GM23338 (cell line): ENCODE data around the gene OR51S1. TPM values are rescaled to one million over a fixed set of nuclear protein-coding genes. Genes with fewer than 3 reads are reported as not detected.

Experiments used
- ATAC-seq: fragments of 200-7000 bp; cut with Tn5 transposase; 3 replicates; pipeline ENCODE4 v1.9.1; 2020
- DNase-seq: peaks from one replicate; pipeline ENCODE4 v3.0.0-alpha.2; 2015; ENCODE audit warnings: low spot score
- H2AFZ ChIP-seq: fragments of 200-600 bp; sonication (generic); 2 replicates; pipeline ENCODE4 v1.8.0; 2016; ENCODE audit warnings: antibody characterized with exemption, mild to moderate bottlenecking, moderate library complexity
- H3F3A ChIP-seq: fragments of 200-600 bp; sonication (generic); replicated peaks from 2 replicates; pipeline ENCODE4 v1.8.0; 2017; ENCODE audit warnings: antibody characterized with exemption, mixed run types, low read depth
- H3K27ac ChIP-seq: fragments of 200-600 bp; sonication (generic); 2 replicates; pipeline ENCODE4 v1.6.1; 2016; ENCODE audit warnings: low read depth
- H3K27me3 ChIP-seq: fragments of 200-600 bp; sonication (generic); 2 replicates; pipeline ENCODE4 v1.8.0; 2016; ENCODE audit warnings: mild to moderate bottlenecking, mixed run types, moderate library complexity; ENCODE audit not compliant: insufficient read depth
- H3K36me3 ChIP-seq: fragments of 200-600 bp; sonication (generic); 2 replicates; pipeline ENCODE4 v1.8.0; 2016; ENCODE audit warnings: mild to moderate bottlenecking; ENCODE audit not compliant: insufficient read depth
- H3K4me1 ChIP-seq: fragments of 200-600 bp; sonication (generic); 2 replicates; pipeline ENCODE4 v1.8.0; 2016; ENCODE audit warnings: mild to moderate bottlenecking, moderate library complexity; ENCODE audit not compliant: insufficient read depth
- H3K4me2 ChIP-seq: fragments of 200-600 bp; sonication (generic); 2 replicates; pipeline ENCODE4 v1.7.1; 2017; ENCODE audit warnings: mixed run types
- H3K4me3 ChIP-seq: fragments of 200-600 bp; sonication (generic); 2 replicates; pipeline ENCODE4 v1.6.1; 2016; ENCODE audit warnings: mixed run types
- H3K79me2 ChIP-seq: fragments of 200-600 bp; sonication (generic); replicated peaks from 2 replicates; pipeline ENCODE4 v1.8.0; 2017; ENCODE audit warnings: mild to moderate bottlenecking; ENCODE audit not compliant: insufficient read depth
- H3K9me2 ChIP-seq: fragments of 200-600 bp; sonication (generic); 2 replicates; pipeline ENCODE4 v1.8.0; 2017; ENCODE audit not compliant: insufficient read depth
- H4K20me1 ChIP-seq: fragments of 200-600 bp; sonication (generic); replicated peaks from 2 replicates; pipeline ENCODE4 v1.8.0; 2017; ENCODE audit warnings: mild to moderate bottlenecking; ENCODE audit not compliant: insufficient read depth
- H3K27ac Mint-ChIP-seq: 2 replicates; pipeline ENCODE4 v1.8.0; 2020; ENCODE audit warnings: inconsistent platforms, mild to moderate bottlenecking, moderate library complexity, mixed read lengths
- H3K27me3 Mint-ChIP-seq: 3 replicates; pipeline ENCODE4 v1.8.0; 2022; ENCODE audit warnings: low read depth, mild to moderate bottlenecking, moderate library complexity, mixed read lengths, inconsistent platforms; ENCODE audit not compliant: insufficient read depth, poor library complexity
- H3K36me3 Mint-ChIP-seq: 3 replicates; pipeline ENCODE4 v1.8.0; 2021; ENCODE audit warnings: low read depth, mild to moderate bottlenecking, inconsistent platforms, moderate library complexity, mixed read lengths
- H3K4me1 Mint-ChIP-seq: 3 replicates; pipeline ENCODE4 v1.8.0; 2020; ENCODE audit warnings: mild to moderate bottlenecking, inconsistent platforms, mixed read lengths
- H3K4me3 Mint-ChIP-seq: 3 replicates; pipeline ENCODE4 v1.8.0; 2021; ENCODE audit warnings: moderate library complexity, mild to moderate bottlenecking, inconsistent platforms, mixed read lengths
- H3K9me3 Mint-ChIP-seq: 3 replicates; pipeline ENCODE4 v1.8.0; 2020; ENCODE audit warnings: moderate library complexity, mild to moderate bottlenecking, inconsistent platforms, mixed read lengths
- CREB1 ChIP-seq: fragments of 250-450 bp; sonication (Bioruptor Pico); IDR thresholded peaks from 2 replicates; pipeline ENCODE4 v1.5.0; 2020; ENCODE audit warnings: low read depth, mild to moderate bottlenecking, moderate library complexity
- CTCF ChIP-seq, 2 experiments: fragments of 200-600 bp in 1 of 2; sonication (generic) in 1 of 2; conservative IDR thresholded peaks; 2 replicates each; pipeline versions ENCODE4 v1.5.1 to v1.6.1; 2016 to 2017; ENCODE audit warnings: antibody characterized with exemption in 2 of 2, low read depth in 2 of 2, mild to moderate bottlenecking in 2 of 2, moderate library complexity in 1 of 2
- EZH2phosphoT487 ChIP-seq: fragments of 200-600 bp; sonication (generic); IDR thresholded peaks from one replicate; pipeline ENCODE4 v1.8.1; 2018; ENCODE audit warnings: antibody characterized with exemption; ENCODE audit not compliant: unreplicated experiment
- REST ChIP-seq: IDR thresholded peaks from one replicate; pipeline ENCODE4 v1.6.1; 2018; ENCODE audit warnings: antibody characterized with exemption; ENCODE audit not compliant: unreplicated experiment
- polyA plus RNA-seq: library from polyadenylated mRNA; unstranded; fragments of >200 nt; fragmentation: Nextera tagmentation; extraction: Ambion mirVana; gene quantifications from 2 replicates; pipeline ENCODE4 v1.2.1, GENCODE V29; 2016
- total RNA-seq: library from RNA; depleted of rRNA; stranded (reverse); fragments of >200 nt; shearing (Covaris generic); gene quantifications from 2 replicates; pipeline ENCODE4 v1.2.3, GENCODE V29; 2014

OR51S1 gene
- total and polyA plus RNA-seq, 2 experiments from 2014 or later, result not detected

- Histone ChIP-seq H3K27me3 (no peaks in the 10 kb centered on the region), H3K27ac (no peak overlapping the region), H3K9me2 (no peaks in the 10 kb centered on the region), H3K4me3 (no peak overlapping the region), H3K4me1 (no peaks in the 10 kb centered on the region), H2AFZ (no peak overlapping the region), H3K4me2 (no peak overlapping the region), H3K79me2 (no peaks in the 10 kb centered on the region), H4K20me1 (no peaks in the 10 kb centered on the region), H3K36me3 (no peaks in the 10 kb centered on the region), H3F3A (no peaks in the 10 kb centered on the region)
- no peak for TF ChIP-seq REST
- no peak for TF ChIP-seq CREB1 (CRISPR knock-in tag)
- Mint-ChIP-seq H3K4me3 (no peak overlapping the region), H3K27me3 (no peaks in the 10 kb centered on the region), H3K36me3 (no peaks in the 10 kb centered on the region), H3K27ac (no peak overlapping the region), H3K9me3 (no peaks in the 10 kb centered on the region), H3K4me1 (no peaks in the 10 kb centered on the region)
- ATAC-seq (no peak), DNase-seq (no peak)
These were observed 18.7 kb downstream of the OR51S1 start for GRCh38 chr11:4830346-4830745.

- H3K9me3 Mint-ChIP-seq, result no peaks in the 10 kb centered on the region
- Histone ChIP-seq H3F3A (no peaks in the 10 kb centered on the region), H3K4me2 (no peak overlapping the region), H3K9me2 (0 out of 2 replicates have a peak, but pooled peaks cover 7% of the 10 kb centered on the region), H2AFZ (peak overlapping the region; percentile 57; the same call in 1 of the 2 replicates), H3K27me3 (no peaks in the 10 kb centered on the region), H3K27ac (no peak overlapping the region), H3K79me2 (no peaks in the 10 kb centered on the region), H3K36me3 (no peaks in the 10 kb centered on the region), H4K20me1 (no peaks in the 10 kb centered on the region), H3K4me1 (no peaks in the 10 kb centered on the region), H3K4me3 (no peak overlapping the region)
- H3K27ac Mint-ChIP-seq, result no peak overlapping the region
- H3K27me3 Mint-ChIP-seq, result no peaks in the 10 kb centered on the region
- H3K4me3 Mint-ChIP-seq, result no peak overlapping the region
- no peaks in the 10 kb centered on the region for H3K36me3 Mint-ChIP-seq
- DNase-seq (peak; percentile 41), ATAC-seq (peak; percentile 57)
- no peaks in the 10 kb centered on the region; the same call in 2 of the 3 replicates for H3K4me1 Mint-ChIP-seq
- TF ChIP-seq REST (no peak), EZH2phosphoT487 (no peak), CTCF (conservative IDR thresholded peaks at IDR 0.05; ENCODE audit: low read depth in 2 of 2) (peak; percentile 54 to 67)
These were observed 22.6 kb downstream of the OR51S1 start for GRCh38 chr11:4826425-4826824.
